ENCODE measurements around the gene CARM1. TPM values are rescaled to one million over a fixed set of nuclear protein-coding genes. Genes with fewer than 3 reads are reported as not detected.

The CARM1 gene
- total and polyA plus RNA-seq, 2 donors (not counting 1 experiment from before 2014, with no cell fraction given): 24.8 to 41.9 TPM

DNA sequence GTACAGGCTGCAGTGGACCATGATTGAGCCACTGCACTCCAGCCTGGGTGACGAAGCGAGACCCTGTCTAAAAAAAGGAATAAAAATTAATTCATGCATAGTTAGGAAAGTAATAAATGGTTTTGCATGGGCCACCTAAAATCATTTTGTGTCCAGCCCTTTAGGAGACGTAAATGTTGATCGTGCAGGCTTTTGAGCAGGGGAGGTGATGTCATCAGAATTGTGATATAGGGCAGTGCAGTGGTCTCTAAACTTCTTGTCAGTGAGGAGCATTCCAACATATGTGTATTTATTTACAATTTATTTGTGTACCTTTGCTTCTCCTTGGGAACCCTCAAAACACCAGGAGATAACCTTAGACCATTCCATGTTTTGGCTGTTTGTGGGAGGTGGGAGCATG lies 92.5 kb downstream of the CARM1 start:
- Histone ChIP-seq H3K79me2 (ENCODE audit: control insufficient read depth, insufficient read depth, low read length) (peaks cover 70% of the 10 kb centered on the region), H3K27me3 (ENCODE audit: control insufficient read depth, insufficient read depth, low read length) (no peaks in the 10 kb centered on the region), H3K4me2 (ENCODE audit: extremely low read depth, insufficient read depth, low read length) (no peak overlapping the region), H3K9ac (ENCODE audit: insufficient read depth, low read length) (no peak overlapping the region), H3K27ac (ENCODE audit: insufficient read depth, low read length) (no peak overlapping the region), H3K36me3 (ENCODE audit: control insufficient read depth, insufficient read depth, low read length) (peaks cover 1% of the 10 kb centered on the region), H3K9me3 (ENCODE audit: control insufficient read depth, insufficient read depth, low read depth, low read length) (no peaks in the 10 kb centered on the region), H3K4me1 (ENCODE audit: control insufficient read depth, extremely low read depth, insufficient read depth, low read length) (no peaks in the 10 kb centered on the region), H3K4me3 (replicated peaks in 1 of 4; ENCODE audit: control extremely low read depth in 1 of 4, insufficient read depth in 1 of 4, low read depth in 3 of 4, low read length in 4 of 4) (no peak overlapping the region), H4K20me1 (ENCODE audit: control insufficient read depth, extremely low read depth, insufficient read depth, low read length) (no peaks in the 10 kb centered on the region), H2AFZ (ENCODE audit: low read length) (no peak overlapping the region)
- DNase-seq (ENCODE audit: low read depth in 2 of 2): no peak
- TF ChIP-seq, protein P1, sequence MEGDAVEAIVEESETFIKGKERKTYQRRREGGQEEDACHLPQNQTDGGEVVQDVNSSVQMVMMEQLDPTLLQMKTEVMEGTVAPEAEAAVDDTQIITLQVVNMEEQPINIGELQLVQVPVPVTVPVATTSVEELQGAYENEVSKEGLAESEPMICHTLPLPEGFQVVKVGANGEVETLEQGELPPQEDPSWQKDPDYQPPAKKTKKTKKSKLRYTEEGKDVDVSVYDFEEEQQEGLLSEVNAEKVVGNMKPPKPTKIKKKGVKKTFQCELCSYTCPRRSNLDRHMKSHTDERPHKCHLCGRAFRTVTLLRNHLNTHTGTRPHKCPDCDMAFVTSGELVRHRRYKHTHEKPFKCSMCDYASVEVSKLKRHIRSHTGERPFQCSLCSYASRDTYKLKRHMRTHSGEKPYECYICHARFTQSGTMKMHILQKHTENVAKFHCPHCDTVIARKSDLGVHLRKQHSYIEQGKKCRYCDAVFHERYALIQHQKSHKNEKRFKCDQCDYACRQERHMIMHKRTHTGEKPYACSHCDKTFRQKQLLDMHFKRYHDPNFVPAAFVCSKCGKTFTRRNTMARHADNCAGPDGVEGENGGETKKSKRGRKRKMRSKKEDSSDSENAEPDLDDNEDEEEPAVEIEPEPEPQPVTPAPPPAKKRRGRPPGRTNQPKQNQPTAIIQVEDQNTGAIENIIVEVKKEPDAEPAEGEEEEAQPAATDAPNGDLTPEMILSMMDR (conservative IDR thresholded peaks at IDR 0.05 in 1 of 2, IDR thresholded peaks at IDR 0.05 in 1 of 2; ENCODE audit: low read depth in 1 of 2, low read length in 2 of 2): no peak
- TF ChIP-seq EZH2 (IDR thresholded peaks at IDR 0.05; ENCODE audit: low read length, missing control alignments): no peak

DNA sequence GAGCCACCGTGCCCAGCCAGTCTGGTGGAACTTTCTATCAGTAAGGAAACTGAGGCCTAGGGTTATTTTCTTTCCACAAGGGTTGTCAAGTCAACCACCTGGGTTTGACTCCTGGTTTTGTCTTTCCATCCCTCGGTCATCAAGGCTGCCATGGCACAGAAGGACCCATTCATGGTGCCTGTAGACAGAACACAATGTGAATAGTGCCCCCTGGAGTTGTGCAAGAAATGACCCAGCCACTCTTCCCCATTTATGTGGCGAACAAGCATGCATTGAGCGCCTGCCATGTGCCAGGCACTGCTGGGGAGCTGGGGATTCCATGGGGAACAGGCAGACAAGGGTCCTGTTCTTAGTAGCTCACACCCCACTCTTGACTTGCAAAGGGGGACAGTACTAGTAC lies 93.5 kb downstream of the CARM1 start:
- no peaks in the 10 kb centered on the region for H3K27me3 ChIP-seq (ENCODE audit: control insufficient read depth, insufficient read depth, low read length)
- no peaks in the 10 kb centered on the region for H4K20me1 ChIP-seq (ENCODE audit: control insufficient read depth, extremely low read depth, insufficient read depth, low read length)
- no peaks in the 10 kb centered on the region for H3K4me1 ChIP-seq (ENCODE audit: control insufficient read depth, extremely low read depth, insufficient read depth, low read length)
- no peak overlapping the region for H3K4me2 ChIP-seq (ENCODE audit: extremely low read depth, insufficient read depth, low read length)
- peaks cover 77% of the 10 kb centered on the region for H3K79me2 ChIP-seq (ENCODE audit: control insufficient read depth, insufficient read depth, low read length)
- H3K36me3 ChIP-seq (ENCODE audit: control insufficient read depth, insufficient read depth, low read length): peaks cover 1% of the 10 kb centered on the region
- no peak overlapping the region for H3K4me3 ChIP-seq (replicated peaks in 1 of 4; ENCODE audit: control extremely low read depth in 1 of 4, insufficient read depth in 1 of 4, low read depth in 3 of 4, low read length in 4 of 4)
- TF ChIP-seq EZH2 (IDR thresholded peaks at IDR 0.05; ENCODE audit: low read length, missing control alignments): no peak
- TF ChIP-seq, protein P1 (conservative IDR thresholded peaks at IDR 0.05 in 1 of 2, IDR thresholded peaks at IDR 0.05 in 1 of 2; ENCODE audit: low read depth in 1 of 2, low read length in 2 of 2): no peak
- DNase-seq (ENCODE audit: low read depth in 2 of 2): no peak
- H3K9me3 ChIP-seq (ENCODE audit: control insufficient read depth, insufficient read depth, low read depth, low read length): no peaks in the 10 kb centered on the region
- H2AFZ ChIP-seq (ENCODE audit: low read length): no peak overlapping the region
- no peak overlapping the region for H3K27ac ChIP-seq (ENCODE audit: insufficient read depth, low read length)
- H3K9ac ChIP-seq (ENCODE audit: insufficient read depth, low read length): no peak overlapping the region

DNA sequence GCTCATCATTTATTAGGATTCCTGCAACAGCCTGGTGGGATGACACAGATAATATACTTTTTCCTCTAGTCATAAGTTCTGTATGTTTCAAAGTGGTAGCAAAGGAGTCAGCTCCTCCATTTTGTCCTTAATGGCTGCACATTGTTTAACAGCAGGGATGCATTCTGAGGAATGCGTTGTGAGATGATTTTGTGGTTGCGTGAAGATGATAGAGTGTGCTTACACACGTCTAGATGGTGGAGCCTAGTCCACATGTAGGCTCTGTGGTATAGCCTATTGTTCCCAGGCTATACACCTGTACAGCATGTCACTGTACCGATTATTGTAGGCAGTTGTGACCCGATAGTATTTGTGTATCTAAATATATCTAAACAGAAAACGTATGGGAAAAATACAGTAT lies 94.0 kb downstream of the CARM1 start:
- Histone ChIP-seq H3K27me3 (ENCODE audit: control insufficient read depth, insufficient read depth, low read length) (no peaks in the 10 kb centered on the region), H2AFZ (ENCODE audit: low read length) (no peak overlapping the region), H4K20me1 (ENCODE audit: control insufficient read depth, extremely low read depth, insufficient read depth, low read length) (no peaks in the 10 kb centered on the region), H3K27ac (ENCODE audit: insufficient read depth, low read length) (no peak overlapping the region), H3K9me3 (ENCODE audit: control insufficient read depth, insufficient read depth, low read depth, low read length) (no peaks in the 10 kb centered on the region), H3K4me3 (replicated peaks in 1 of 4; ENCODE audit: control extremely low read depth in 1 of 4, insufficient read depth in 1 of 4, low read depth in 3 of 4, low read length in 4 of 4) (no peak overlapping the region), H3K79me2 (ENCODE audit: control insufficient read depth, insufficient read depth, low read length) (peaks cover 82% of the 10 kb centered on the region), H3K9ac (ENCODE audit: insufficient read depth, low read length) (no peak overlapping the region), H3K4me1 (ENCODE audit: control insufficient read depth, extremely low read depth, insufficient read depth, low read length) (no peaks in the 10 kb centered on the region), H3K36me3 (ENCODE audit: control insufficient read depth, insufficient read depth, low read length) (peaks cover 1% of the 10 kb centered on the region), H3K4me2 (ENCODE audit: extremely low read depth, insufficient read depth, low read length) (no peak overlapping the region)
- TF ChIP-seq, protein P1 (conservative IDR thresholded peaks at IDR 0.05 in 1 of 2, IDR thresholded peaks at IDR 0.05 in 1 of 2; ENCODE audit: low read depth in 1 of 2, low read length in 2 of 2): no peak
- no peak for TF ChIP-seq EZH2 (IDR thresholded peaks at IDR 0.05; ENCODE audit: low read length, missing control alignments)
- DNase-seq (ENCODE audit: low read depth in 2 of 2): no peak
